ENCODE results near the gene DDX51.

DNA sequence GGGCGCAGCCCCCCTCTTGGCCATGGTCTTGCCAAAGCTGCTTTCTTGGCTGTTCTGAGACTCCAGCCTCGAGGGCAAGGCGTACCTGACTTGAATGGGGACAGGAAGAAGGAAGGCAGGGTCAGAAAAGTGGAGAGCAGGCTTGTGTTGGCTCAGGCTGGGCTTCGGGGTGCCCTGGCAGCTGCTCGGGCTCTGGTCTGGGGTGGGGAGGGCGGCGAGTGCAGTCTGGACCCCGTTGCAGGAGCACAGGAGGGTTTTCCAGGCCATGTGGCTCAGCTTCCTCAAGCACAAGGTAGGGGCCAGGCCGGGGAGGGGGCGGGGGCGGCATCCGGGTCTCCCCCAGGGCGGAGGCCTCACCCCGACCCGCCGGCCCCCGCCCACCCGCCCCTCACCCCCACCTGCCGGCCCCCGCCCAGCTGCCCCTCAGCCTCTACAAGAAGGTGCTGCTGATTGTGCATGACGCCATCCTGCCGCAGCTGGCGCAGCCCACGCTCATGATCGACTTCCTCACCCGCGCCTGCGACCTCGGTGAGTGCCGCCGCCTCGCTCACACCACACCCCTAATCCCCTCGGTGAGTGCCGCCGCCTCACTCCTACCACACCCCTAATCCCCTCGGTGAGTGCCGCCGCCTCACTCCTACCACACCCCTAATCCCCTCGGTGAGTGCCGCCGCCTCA is 4.4 kb upstream of the DDX51 start:
- TF ChIP-seq, protein P1, sequence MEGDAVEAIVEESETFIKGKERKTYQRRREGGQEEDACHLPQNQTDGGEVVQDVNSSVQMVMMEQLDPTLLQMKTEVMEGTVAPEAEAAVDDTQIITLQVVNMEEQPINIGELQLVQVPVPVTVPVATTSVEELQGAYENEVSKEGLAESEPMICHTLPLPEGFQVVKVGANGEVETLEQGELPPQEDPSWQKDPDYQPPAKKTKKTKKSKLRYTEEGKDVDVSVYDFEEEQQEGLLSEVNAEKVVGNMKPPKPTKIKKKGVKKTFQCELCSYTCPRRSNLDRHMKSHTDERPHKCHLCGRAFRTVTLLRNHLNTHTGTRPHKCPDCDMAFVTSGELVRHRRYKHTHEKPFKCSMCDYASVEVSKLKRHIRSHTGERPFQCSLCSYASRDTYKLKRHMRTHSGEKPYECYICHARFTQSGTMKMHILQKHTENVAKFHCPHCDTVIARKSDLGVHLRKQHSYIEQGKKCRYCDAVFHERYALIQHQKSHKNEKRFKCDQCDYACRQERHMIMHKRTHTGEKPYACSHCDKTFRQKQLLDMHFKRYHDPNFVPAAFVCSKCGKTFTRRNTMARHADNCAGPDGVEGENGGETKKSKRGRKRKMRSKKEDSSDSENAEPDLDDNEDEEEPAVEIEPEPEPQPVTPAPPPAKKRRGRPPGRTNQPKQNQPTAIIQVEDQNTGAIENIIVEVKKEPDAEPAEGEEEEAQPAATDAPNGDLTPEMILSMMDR (conservative IDR thresholded peaks at IDR 0.05): no peak
- no peak for TF ChIP-seq ZFX (IDR thresholded peaks at IDR 0.05)
